Measurements from ENCODE around the gene SP4.
"Not testable (repeated sequence)": the region's sequence is repeated elsewhere in the genome, so short reads cannot be mapped to it uniquely, and the experiment has no call there.

The SP4 gene

DNA sequence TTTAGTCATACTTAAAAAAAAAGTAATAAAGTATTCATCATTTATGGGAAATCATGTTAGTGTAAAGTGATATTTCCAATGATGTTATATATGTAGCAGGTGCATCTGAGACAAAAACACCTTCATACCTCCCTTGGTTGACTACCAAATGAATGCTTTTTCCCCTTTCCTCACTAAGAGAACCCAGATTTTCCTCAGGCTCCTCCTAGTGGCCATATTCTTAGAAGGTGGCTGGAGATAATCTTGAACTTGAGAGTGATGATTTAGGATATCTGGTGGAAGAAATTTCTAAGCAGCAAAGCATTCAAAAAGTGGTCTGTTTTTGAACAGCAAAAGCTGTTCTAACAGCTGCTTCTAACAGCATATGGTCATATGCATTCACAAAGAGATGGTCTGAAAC is 98.1 kb downstream of the SP4 start:
- DNase-seq (ENCODE audit: low read depth in 3 of 3): no peak

DNA sequence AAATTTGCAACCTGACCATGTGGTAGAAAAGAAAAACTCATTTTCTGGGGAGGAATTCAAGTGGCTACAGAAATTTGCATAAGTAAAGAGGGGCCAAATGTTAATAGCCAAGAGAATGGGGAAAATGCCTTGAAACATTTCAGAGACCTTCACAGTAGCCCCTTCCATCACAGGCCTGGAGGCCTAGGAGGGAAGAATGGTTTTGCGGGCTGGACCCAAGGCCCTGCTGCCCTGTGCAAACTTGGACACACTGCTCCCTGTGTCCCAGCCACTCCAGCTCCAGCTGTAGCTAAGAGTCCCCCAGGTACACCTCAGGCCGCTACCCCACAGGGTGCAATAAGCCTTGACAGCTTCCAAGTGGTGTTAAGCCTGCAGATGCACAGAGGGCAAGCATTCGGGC is 98.6 kb downstream of the SP4 start:
- DNase-seq (ENCODE audit: low read depth in 3 of 3): no peak

DNA sequence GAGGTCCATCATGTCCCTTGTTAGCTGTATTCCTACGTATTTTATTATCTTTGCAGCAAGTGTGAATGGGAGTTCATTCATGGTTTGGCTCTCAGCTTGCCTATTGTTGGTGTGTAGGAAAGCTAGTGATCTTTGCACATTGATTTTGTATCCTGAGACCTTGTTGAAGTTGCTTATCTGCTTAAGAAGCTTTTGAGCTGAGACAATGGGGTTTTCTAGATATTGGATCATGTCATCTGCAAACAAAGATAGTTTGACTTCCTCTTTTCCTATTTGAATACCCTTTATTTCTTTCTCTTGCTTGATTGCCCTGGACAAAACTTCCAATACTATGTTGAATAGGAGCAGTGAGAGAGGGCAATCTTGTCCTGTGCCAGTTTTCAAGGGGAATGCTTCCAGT is 104.6 kb downstream of the SP4 start:
- not testable (repeated sequence) for DNase-seq (ENCODE audit: low read depth in 3 of 3)

DNA sequence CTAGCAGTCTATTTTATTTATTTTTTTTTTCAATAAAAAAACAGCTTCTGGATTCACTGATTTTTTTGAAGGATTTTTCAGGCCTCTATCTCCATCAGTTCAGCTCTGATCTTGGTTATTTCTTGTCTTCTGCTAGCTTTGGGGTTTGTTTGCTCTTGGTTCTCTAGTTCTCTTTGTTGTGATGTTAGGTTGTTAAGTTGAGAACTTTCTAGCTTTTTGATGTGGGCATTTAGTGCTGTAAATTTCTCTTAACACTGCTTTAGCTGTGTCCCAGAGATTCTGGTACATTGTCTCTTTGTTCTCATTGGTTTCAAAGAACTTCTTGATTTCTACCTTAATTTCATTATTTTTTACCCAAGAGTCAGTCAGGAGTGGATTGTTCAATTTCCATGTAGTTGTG is 105.8 kb downstream of the SP4 start:
- not testable (repeated sequence) for DNase-seq (ENCODE audit: low read depth in 3 of 3)

DNA sequence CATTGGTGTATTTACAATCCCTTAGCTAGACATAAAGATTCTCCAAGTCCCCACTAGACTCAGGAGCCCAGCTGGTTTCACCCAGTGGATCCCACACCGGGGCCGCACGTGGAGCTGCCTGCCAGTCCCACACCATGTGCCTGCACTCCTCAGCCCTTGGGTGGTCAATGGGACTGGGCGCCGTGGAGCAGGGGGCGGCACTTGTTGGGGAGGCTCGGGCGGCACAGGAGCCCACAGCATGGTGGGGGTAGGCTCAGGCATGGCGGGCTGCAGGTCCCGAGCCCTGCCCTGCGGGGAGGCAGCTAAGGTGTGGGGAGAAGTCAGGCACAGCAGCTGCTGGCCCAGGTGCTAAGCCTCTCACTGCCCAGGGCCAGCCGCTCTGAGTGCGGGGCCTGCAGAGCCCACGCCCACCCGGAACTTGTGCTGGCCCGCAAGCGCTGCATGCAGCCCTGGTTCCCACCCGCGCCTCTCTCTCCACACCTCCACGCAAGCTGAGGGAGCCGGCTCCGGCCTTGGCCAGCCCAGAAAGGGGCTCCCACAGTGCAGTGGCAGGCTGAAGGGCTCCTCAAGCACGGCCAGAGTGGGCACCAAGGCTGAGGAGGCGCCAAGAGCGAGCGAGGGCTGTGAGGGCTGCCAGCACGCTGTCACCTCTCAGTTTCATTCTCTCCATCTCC is 108.7 kb downstream of the SP4 start:
- DNase-seq (ENCODE audit: low read depth in 3 of 3): not testable (repeated sequence)

DNA sequence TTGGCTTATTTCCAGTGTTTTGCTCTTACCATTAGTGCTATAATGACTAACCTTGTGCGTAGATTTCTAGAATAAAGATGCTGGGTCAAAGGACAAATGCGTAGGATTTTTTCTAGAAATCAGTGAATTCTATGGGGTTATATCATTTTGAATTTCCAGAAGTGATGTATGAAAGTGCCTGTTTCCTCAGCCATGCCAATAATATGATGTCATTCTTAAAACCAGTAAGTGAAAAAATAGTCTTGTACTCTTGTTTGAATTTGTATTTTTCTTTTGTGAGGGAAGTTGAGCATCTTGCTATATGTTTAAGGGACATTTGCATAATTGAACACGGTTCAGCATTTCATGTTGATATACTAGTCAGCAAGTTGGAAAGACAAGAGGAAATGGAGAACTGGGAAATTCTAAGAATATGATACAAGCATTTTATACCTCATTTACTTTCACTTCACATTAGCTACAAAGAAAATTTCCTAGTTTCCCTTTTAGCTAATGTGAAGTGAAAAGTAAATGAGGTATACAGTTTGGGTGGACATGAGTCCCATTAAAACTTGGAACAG is 111.1 kb downstream of the SP4 start:
- DNase-seq (ENCODE audit: low read depth in 3 of 3): no peak

DNA sequence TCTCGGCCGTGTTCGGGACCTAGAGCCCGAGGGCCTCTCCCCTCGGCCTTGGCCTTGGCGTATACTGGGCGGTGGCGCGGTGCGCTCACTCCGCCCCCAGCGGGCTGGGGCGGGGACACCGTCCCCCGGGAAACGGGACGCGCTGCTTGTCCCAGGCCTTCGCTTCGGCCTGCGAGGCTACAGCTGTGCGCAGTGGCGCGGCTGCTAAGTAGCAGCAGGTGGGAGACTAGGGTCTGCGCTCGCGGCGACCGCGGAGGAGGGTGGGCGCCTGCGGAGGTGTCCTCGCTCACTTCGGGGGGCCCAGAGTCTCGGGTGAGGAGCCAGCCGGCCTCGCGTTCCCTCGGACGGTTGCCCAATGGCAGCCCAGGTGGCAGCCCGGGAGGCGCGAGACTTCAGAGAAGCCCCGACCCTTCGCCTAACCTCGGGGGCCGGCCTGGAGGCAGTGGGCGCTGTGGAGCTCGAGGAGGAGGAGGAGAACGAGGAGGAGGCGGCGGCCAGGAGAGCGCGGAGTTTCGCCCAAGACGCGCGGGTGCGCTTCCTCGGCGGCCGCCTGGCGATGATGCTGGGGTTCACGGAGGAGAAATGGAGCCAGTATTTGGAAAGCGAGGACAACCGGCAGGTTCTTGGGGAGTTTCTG is 115.1 kb downstream of the SP4 start, which contains the start of gene DNAH11:
Gene DNAH11, plus strand, starts transcription at position 149 of the 637 bp plus-strand sequence. Its CDS starts 207 bp downstream, at position 356.
- DNase-seq (ENCODE audit: low read depth in 3 of 3): no peak

DNA sequence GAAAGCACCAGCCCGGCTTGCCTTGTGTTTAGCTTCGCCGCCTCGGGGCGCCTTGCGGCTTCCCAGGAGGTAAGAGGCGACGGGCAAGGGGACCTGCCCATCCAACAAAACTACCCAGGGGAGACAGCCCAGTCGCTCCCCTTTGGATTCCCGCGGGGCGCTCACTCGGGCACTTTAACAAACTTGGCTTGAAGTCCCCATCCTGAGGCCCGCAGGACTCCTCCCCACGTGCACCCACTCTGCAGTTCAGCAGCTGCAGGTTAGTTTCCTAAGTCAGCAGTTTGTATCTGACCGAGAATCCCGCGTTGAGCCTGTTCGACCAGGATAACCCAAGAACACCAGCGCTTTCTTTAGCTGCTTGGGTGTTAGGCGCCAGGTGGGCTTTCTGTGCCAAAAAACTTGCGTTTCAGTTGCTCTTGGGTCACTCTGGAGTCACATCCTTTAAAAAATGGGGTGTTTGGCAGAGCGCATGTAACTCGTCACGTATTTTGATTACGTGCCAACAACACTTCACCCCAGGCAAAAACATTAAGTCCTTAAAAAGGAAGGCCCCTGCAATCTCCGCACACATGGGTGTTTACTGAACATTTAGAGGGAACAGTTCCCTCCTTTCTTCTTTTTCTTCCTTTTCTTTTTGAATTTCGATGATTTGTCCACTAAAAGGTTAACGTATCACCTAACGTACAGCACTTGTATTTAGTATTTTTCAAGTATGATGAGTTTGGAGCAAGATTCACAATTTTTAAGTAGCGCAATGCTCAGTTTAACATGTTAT is 115.8 kb downstream of the SP4 start:
- no peak for DNase-seq (ENCODE audit: low read depth in 3 of 3)

DNA sequence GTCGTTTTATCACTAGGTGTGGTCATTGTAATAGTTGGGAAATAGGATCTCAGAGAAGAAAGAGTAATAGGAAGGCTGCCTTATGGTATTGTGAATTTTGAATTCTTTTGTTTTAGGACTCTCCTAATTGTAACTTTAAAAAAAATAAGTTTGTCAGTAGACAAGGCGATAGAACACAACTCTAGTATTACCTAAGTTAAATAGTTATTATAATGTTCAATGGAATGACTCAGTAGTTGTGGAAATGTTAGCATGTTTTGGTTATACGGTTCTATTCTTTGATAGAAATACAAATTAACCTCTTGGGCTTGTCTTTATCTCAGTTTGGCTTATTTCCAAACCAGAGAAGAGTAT is 116.4 kb downstream of the SP4 start:
- DNase-seq (ENCODE audit: low read depth in 3 of 3): no peak

DNA sequence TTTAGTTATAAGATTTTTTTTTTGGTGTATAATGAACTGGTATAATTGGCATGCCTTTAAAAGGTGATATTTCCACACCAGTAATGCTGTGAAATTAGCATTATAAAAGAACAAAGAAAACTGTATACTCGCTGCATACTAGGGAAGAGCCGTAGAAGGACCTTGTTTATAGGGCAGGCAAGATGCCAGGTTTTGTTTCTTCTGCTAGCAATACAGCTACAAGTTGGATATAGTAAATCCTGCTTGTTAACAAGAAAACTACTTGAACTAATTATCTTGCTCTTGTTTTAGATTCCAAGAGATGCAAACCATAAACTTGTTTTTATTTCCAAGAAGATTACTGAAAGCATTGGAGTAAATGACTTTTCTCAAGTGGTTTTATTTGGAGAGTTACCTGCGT is 116.8 kb downstream of the SP4 start:
- no peak for DNase-seq (ENCODE audit: low read depth in 3 of 3)

DNA sequence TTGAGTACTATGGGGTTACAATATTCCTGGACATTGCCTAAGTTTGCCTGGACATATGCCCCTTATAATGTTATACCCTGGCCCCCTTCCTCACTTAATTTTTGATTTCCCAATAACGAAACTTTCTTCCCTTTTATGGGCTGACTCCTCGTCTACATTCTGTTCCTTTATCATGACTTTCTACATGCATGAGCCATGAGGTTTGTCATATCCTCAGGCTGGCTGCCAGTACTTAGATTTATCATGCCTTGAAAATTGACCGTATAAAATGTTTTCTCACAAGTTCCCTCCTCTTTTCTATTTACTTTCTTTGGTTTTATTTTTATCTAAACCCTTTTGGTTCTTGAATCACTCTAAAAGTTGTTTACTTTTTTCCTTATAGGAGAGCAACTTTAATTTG is 119.6 kb downstream of the SP4 start:
- DNase-seq (ENCODE audit: low read depth in 3 of 3): no peak

DNA sequence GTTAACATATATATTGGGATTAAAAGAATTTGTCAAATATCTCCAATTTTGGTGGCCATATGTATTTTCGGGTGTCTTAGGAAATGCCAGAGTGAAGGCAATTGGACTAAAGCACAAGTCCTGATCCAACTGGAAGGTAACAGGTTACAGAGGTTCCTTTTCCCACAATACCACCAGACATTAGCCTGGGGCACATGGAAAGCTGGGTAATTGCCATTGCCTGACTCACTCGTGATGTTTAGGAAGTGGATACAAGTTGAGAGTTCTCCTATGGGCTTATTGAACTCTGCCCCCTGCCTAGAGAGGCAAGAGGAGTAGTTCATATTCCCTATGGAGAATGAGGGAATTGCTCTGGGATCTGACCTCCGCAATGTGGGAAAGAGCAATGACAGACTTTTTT is 120.6 kb downstream of the SP4 start:
- no peak for DNase-seq (ENCODE audit: low read depth in 3 of 3)

DNA sequence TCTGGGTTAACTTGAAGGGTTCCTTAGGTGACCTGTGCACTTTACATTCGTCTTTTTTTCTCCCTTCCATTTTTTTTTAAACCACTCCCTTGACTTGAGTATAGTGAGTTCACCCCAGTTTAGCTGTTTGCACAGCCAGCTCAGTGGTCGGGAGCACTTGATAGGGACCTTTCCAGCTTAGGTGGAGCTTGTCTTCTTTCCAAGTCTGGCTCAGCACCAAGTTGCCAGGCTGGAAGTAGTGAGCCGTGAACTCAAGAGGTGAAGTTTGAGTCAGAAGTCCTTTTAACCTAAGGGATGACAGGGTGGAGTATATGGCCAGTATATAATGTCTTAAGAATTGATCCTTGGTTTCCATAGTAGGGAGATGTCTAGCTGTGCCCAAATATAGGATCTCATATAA is 122.2 kb downstream of the SP4 start:
- DNase-seq (ENCODE audit: low read depth in 3 of 3): no peak

DNA sequence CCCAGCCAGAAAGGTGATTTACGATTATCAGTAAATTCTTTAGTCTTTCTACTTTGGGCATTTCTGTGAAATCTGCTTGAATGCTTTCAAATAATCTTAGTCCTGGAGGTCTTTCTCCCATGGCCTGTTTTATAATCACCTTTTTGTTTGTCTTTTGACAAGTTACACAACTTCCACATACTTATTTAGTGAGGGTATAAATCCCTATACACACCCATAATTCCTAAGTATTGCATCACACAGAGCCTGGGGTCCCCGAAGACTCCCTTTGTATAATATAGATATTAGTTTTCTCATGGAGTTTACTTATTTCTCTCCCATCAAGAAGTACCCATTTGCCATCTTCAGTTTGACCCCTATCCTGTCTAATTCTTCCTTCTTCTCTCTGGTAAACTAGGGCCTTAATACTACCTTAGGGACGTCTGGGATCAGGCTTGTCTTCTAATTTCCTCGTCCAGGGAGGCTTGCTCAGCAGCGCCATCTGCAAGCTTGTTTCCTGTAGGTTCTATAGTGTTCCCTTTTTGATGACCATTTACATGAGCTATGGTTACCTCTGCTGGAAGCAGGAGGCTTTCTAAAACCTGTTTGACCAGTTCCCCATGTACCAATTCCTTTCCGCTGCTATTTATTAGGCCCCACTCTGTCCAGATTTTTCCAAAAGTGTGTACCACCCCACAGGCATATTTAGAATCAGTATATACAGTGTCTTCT is 123.1 kb downstream of the SP4 start:
- no peak for DNase-seq (ENCODE audit: low read depth in 3 of 3)

DNA sequence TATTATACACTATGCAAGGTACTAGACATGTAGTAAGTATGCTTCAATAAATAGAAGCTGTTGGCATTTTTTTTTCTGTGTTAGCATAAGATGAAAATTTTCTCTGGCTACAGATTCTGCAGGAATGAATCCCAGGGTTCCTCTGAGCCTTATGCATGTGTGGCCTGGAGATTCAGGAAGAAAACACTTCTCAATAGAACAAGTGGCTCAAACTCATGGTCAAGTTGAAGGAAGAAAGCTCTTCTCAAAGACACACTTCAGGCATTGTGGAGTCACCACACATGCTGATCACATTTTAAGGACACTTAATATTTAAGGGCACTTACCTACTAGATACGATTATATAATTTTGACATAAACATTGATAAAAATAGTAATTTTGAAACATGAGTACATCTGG is 134.5 kb downstream of the SP4 start:
- DNase-seq (ENCODE audit: low read depth in 3 of 3): no peak
